GM12864 (cell line): ENCODE measurements around the gene NDST4.

Source experiments
- DNase-seq: peaks from one replicate; pipeline ENCODE4 v3.0.0-alpha.2; 2011; ENCODE audit warnings: low read depth
- H3K4me3 ChIP-seq: 2 replicates; pipeline ENCODE4 v1.5.1; 2011; ENCODE audit warnings: mild to moderate bottlenecking, low read depth, low read length, control low read depth
- CTCF ChIP-seq: IDR thresholded peaks from 2 replicates; pipeline ENCODE4 v1.5.1; 2011; ENCODE audit warnings: low read depth, mild to moderate bottlenecking, moderate library complexity, low read length, control low read depth, inconsistent platforms; ENCODE audit errors: missing control alignments

NDST4 gene

GRCh38 chr4:115113506-115114106, at the start of gene NDST4:
NDST4 (minus strand) TSS chr4:115113620; CDS start chr4:115077036, 36,584 bp downstream.
- H3K4me3 ChIP-seq, result no peak within 1 kb of the TSS
- no peak for DNase-seq
- TF ChIP-seq CTCF, result no peak

- DNase-seq, result no peak
- no peak for TF ChIP-seq CTCF
Measured at GRCh38 chr4:115159141-115159540, 45.7 kb upstream of the NDST4 start.

GRCh38 chr4:115158296-115158695, 44.9 kb upstream of the NDST4 start:
- no peak overlapping the region for H3K4me3 ChIP-seq
- no peak for DNase-seq
- TF ChIP-seq CTCF, result no peak

More at GRCh38 chr4:115159141-115159540, 45.7 kb upstream of the NDST4 start:
- H3K4me3 ChIP-seq, result no peak overlapping the region

GRCh38 chr4:115154826-115155225, 41.4 kb upstream of the NDST4 start:
- no peak for DNase-seq
- no peak for TF ChIP-seq CTCF
- H3K4me3 ChIP-seq, result no peak overlapping the region

- no peak for TF ChIP-seq CTCF
- DNase-seq, result no peak
- no peak overlapping the region for H3K4me3 ChIP-seq
Measured at GRCh38 chr4:115152965-115153364, 39.5 kb upstream of the NDST4 start.

GRCh38 chr4:115152081-115152480, 38.7 kb upstream of the NDST4 start:
- no peak for TF ChIP-seq CTCF
- H3K4me3 ChIP-seq, result no peak overlapping the region
- DNase-seq, result peak; percentile 8

GRCh38 chr4:115149106-115149505, 35.7 kb upstream of the NDST4 start:
- H3K4me3 ChIP-seq, result no peak overlapping the region
- no peak for DNase-seq

More at GRCh38 chr4:115149106-115149505, 35.7 kb upstream of the NDST4 start:
- no peak for TF ChIP-seq CTCF
